OCI-LY1 (cell line): Measurements from ENCODE around the gene DAZAP2.

Experiments
- H2AFZ ChIP-seq: fragments of 200-600 bp; sonication (generic), shearing (Covaris generic); 2 replicates; pipeline ENCODE4 v1.6.0; 2014; ENCODE audit warnings: antibody characterized with exemption, mild to moderate bottlenecking, low read length
- H3F3A ChIP-seq: fragments of 200-600 bp; sonication (generic), shearing (Covaris generic); 2 replicates; pipeline ENCODE4 v1.6.0; 2014; ENCODE audit warnings: mild to moderate bottlenecking, antibody characterized with exemption, low read length, moderate library complexity; ENCODE audit not compliant: insufficient read depth
- H3K27ac ChIP-seq: fragments of 200-600 bp; sonication (generic); 2 replicates; pipeline ENCODE4 v1.5.1; 2014; ENCODE audit warnings: low read length, mixed run types, mild to moderate bottlenecking, low read depth; ENCODE audit not compliant: poor library complexity, severe bottlenecking
- H3K27me3 ChIP-seq: fragments of 200-600 bp; sonication (generic); 2 replicates; pipeline ENCODE4 v1.6.0; 2014; ENCODE audit warnings: antibody characterized with exemption, mild to moderate bottlenecking, low read length, moderate library complexity; ENCODE audit not compliant: insufficient read depth
- H3K36me3 ChIP-seq: fragments of 200-600 bp; sonication (generic); 2 replicates; pipeline ENCODE4 v1.6.1; 2014; ENCODE audit warnings: mild to moderate bottlenecking, antibody characterized with exemption, low read length, moderate library complexity, mixed read lengths; ENCODE audit not compliant: insufficient read depth
- H3K4me1 ChIP-seq: fragments of 200-600 bp; sonication (generic); 2 replicates; pipeline ENCODE4 v1.5.1; 2014; ENCODE audit warnings: mild to moderate bottlenecking, low read length, moderate library complexity; ENCODE audit not compliant: insufficient read depth, severe bottlenecking
- H3K4me2 ChIP-seq: fragments of 200-600 bp; sonication (generic), shearing (Covaris generic); 2 replicates; pipeline ENCODE4 v1.6.1; 2014; ENCODE audit warnings: low read length
- H3K4me3 ChIP-seq: fragments of 200-600 bp; sonication (generic); 2 replicates; pipeline ENCODE4 v1.5.1; 2014; ENCODE audit warnings: low read length, low read depth, mild to moderate bottlenecking, mixed read lengths; ENCODE audit not compliant: poor library complexity, severe bottlenecking
- H3K79me2 ChIP-seq: fragments of 200-600 bp; shearing (Covaris generic); 2 replicates; pipeline ENCODE4 v1.6.1; 2016; ENCODE audit warnings: mixed run types, low read length, mixed read lengths; ENCODE audit not compliant: insufficient read depth
- H3K9ac ChIP-seq: fragments of 200-600 bp; sonication (generic), shearing (Covaris generic); 2 replicates; pipeline ENCODE4 v1.6.1; 2014; ENCODE audit warnings: mild to moderate bottlenecking, low read length, mixed read lengths
- H3K9me2 ChIP-seq: fragments of 200-600 bp; sonication (generic), shearing (Covaris generic); 2 replicates; pipeline ENCODE4 v1.6.1; 2014; ENCODE audit warnings: low read depth, mild to moderate bottlenecking, low read length, mixed read lengths
- H3K9me3 ChIP-seq: fragments of 200-600 bp; shearing (Covaris generic); 2 replicates; pipeline ENCODE4 v1.6.1; 2014; ENCODE audit warnings: low read length, mixed read lengths
- H4K20me1 ChIP-seq: fragments of 200-600 bp; sonication (generic), shearing (Covaris generic); 2 replicates; pipeline ENCODE4 v1.6.0; 2016; ENCODE audit warnings: mild to moderate bottlenecking, low read length; ENCODE audit not compliant: insufficient read depth
- CTCF ChIP-seq: fragments of 200-600 bp; sonication (generic), shearing (Covaris generic); IDR thresholded peaks from 2 replicates; pipeline ENCODE4 v1.5.1; 2017; ENCODE audit warnings: mild to moderate bottlenecking, antibody characterized with exemption, low read length, moderate library complexity, mixed read lengths
- EZH2 ChIP-seq: fragments of 200-600 bp; sonication (generic), shearing (Covaris generic); IDR thresholded peaks from 2 replicates; pipeline ENCODE4 v1.8.0; 2017; ENCODE audit warnings: borderline replicate concordance, mixed run types, mild to moderate bottlenecking, antibody characterized with exemption, low read length, moderate library complexity, mixed read lengths

DAZAP2 gene

GRCh38 chr12:51227962-51228361, 10.7 kb upstream of the DAZAP2 start:
- no peak overlapping the region for H3K27ac ChIP-seq

GRCh38 chr12:51229116-51229809, 9.4 kb upstream of the DAZAP2 start:
- no peaks in the 10 kb centered on the region for H3K4me1 ChIP-seq
- H3K9me2 ChIP-seq = no peaks in the 10 kb centered on the region
- H4K20me1 ChIP-seq = no peaks in the 10 kb centered on the region
- H3K4me2 ChIP-seq = no peak overlapping the region
- H3K36me3 ChIP-seq = no peaks in the 10 kb centered on the region
- H3F3A ChIP-seq = no peaks in the 10 kb centered on the region; the same call in 1 of the 2 replicates
- no peak overlapping the region for H3K27ac ChIP-seq
- 0 out of 2 replicates have a peak, but pooled peaks cover 2% of the 10 kb centered on the region for H3K9me3 ChIP-seq
- no peaks in the 10 kb centered on the region for H3K79me2 ChIP-seq
- H3K9ac ChIP-seq = no peak overlapping the region
- no peak for TF ChIP-seq CTCF
- no peak for TF ChIP-seq EZH2
- no peak overlapping the region for H2AFZ ChIP-seq
- H3K27me3 ChIP-seq = no peaks in the 10 kb centered on the region
- no peak overlapping the region for H3K4me3 ChIP-seq

More at GRCh38 chr12:51227962-51228361, 10.7 kb upstream of the DAZAP2 start:
- Histone ChIP-seq H3K4me1 (no peaks in the 10 kb centered on the region), H2AFZ (no peak overlapping the region), H4K20me1 (no peaks in the 10 kb centered on the region), H3K4me2 (no peak overlapping the region), H3K36me3 (no peaks in the 10 kb centered on the region), H3K27me3 (no peaks in the 10 kb centered on the region), H3K9me3 (0 out of 2 replicates have a peak, but pooled peaks cover 2% of the 10 kb centered on the region), H3K4me3 (no peak overlapping the region), H3F3A (no peaks in the 10 kb centered on the region; the same call in 1 of the 2 replicates), H3K9me2 (no peaks in the 10 kb centered on the region), H3K79me2 (no peaks in the 10 kb centered on the region), H3K9ac (no peak overlapping the region)
- TF ChIP-seq EZH2 (no peak), CTCF (no peak)

GRCh38 chr12:51232642-51233041, 6.0 kb upstream of the DAZAP2 start:
- Histone ChIP-seq H3K9ac (no peak overlapping the region), H3K4me1 (no peaks in the 10 kb centered on the region), H2AFZ (no peak overlapping the region), H3K79me2 (no peaks in the 10 kb centered on the region), H3K4me2 (no peak overlapping the region), H3K36me3 (no peaks in the 10 kb centered on the region), H3K4me3 (no peak overlapping the region), H4K20me1 (no peaks in the 10 kb centered on the region), H3K9me3 (0 out of 2 replicates have a peak, but pooled peaks cover 2% of the 10 kb centered on the region), H3F3A (no peaks in the 10 kb centered on the region), H3K27me3 (no peaks in the 10 kb centered on the region), H3K9me2 (no peaks in the 10 kb centered on the region), H3K27ac (no peak overlapping the region)
- no peak for TF ChIP-seq EZH2
- no peak for TF ChIP-seq CTCF
